K562 (cell line): ENCODE results near the gene CSTPP1. TPM values are rescaled to one million over a fixed set of nuclear protein-coding genes. Genes with fewer than 3 reads are reported as not detected.

Source experiments
- ARNT ChIP-seq, 2 experiments: fragments of 450-650 bp; IDR thresholded peaks; 2 replicates each; pipeline ENCODE4 v1.6.1; 2016; ENCODE audit warnings: mild to moderate bottlenecking in 1 of 2
- ERF ChIP-seq: fragments of 450-650 bp; formaldehyde crosslinking; IDR thresholded peaks from 2 replicates; pipeline ENCODE4 v1.4.0; 2020; ENCODE audit warnings: mild to moderate bottlenecking, mixed read lengths
- PML ChIP-seq: IDR thresholded peaks from 2 replicates; pipeline ENCODE4 v1.6.1; 2012; ENCODE audit warnings: low read length, inconsistent platforms
- PYGO2 ChIP-seq: fragments of 450-650 bp; IDR thresholded peaks from 2 replicates; pipeline ENCODE4 v1.6.1; 2016; ENCODE audit warnings: mild to moderate bottlenecking, missing genetic modification characterization, moderate library complexity, missing compliant biosample characterization
- RFX7 ChIP-seq: fragments of 250-450 bp; sonication (Bioruptor Pico); IDR thresholded peaks from 2 replicates; pipeline ENCODE4 v1.5.1; 2021; ENCODE audit warnings: mild to moderate bottlenecking
- ZFP1 ChIP-seq: fragments of 450-650 bp; formaldehyde crosslinking; IDR thresholded peaks from 2 replicates; pipeline ENCODE4 v1.4.0; 2020; ENCODE audit warnings: mild to moderate bottlenecking, mixed read lengths
- polyA plus RNA-seq, 8 experiments: library from polyadenylated mRNA; depleted of rRNA in 4 of 8; stranded (reverse) in 5 of 8; unstranded in 3 of 8; fragments of >200 nt; fragmentation: Nextera tagmentation in 2 of 8; fragmentation: Illumina TruSeq in 1 of 8; extraction: Ambion mirVana in 2 of 8; extraction: Trizol in 1 of 8; gene quantifications; 2 replicates each; pipeline versions ENCODE4 v1.2.1 to v1.2.3, GENCODE V29; 2011 to 2014; ENCODE audit warnings: inconsistent platforms in 1 of 8, missing spikeins in 1 of 8
- total RNA-seq, 7 experiments: library from RNA; depleted of rRNA in 6 of 7; stranded (reverse); fragments of >200 nt in 6 of 7; fragmentation: Illumina TruSeq in 2 of 7; extraction: Trizol in 2 of 7; gene quantifications; 2 replicates each; pipeline versions ENCODE4 v1.2.1 to v1.2.3, GENCODE V29; 2011 to 2021; ENCODE audit warnings: low replicate concordance in 1 of 7
- TF ChIP-seq, protein P1 (sequence below), 2 experiments: fragments of 450-650 bp; formaldehyde crosslinking in 1 of 2; IDR thresholded peaks; 2 replicates each; pipeline versions ENCODE4 v1.4.0 to v1.6.1; 2014 to 2020; ENCODE audit warnings: mild to moderate bottlenecking in 2 of 2, borderline replicate concordance in 1 of 2, low read depth in 1 of 2
- TF ChIP-seq, protein P2 (sequence below), 2 experiments: fragments of 450-650 bp in 1 of 2; sonication (generic) in 1 of 2; formaldehyde crosslinking in 1 of 2; IDR thresholded peaks in 1 of 2; conservative IDR thresholded peaks in 1 of 2; 2 replicates each; pipeline versions ENCODE4 v1.6.1 to v1.8.1; 2016 to 2023; ENCODE audit warnings: mild to moderate bottlenecking in 2 of 2, moderate library complexity in 2 of 2, inconsistent platforms in 1 of 2, missing genetic modification reagents in 1 of 2
- TF ChIP-seq, protein P3 (sequence below): sonication (generic); formaldehyde crosslinking; IDR thresholded peaks from 2 replicates; pipeline ENCODE4 v1.8.0; 2022; ENCODE audit warnings: mild to moderate bottlenecking, missing genetic modification reagents
- TF ChIP-seq, protein P4 (sequence below), 2 experiments: fragments of 450-650 bp; conservative IDR thresholded peaks; 2 replicates each; pipeline ENCODE4 v1.6.1; 2017; ENCODE audit warnings: mild to moderate bottlenecking in 2 of 2, moderate library complexity in 2 of 2
- TF ChIP-seq, protein P5 (sequence below): fragments of 450-650 bp; formaldehyde crosslinking; IDR thresholded peaks from 2 replicates; pipeline ENCODE4 v1.4.0; 2022; ENCODE audit warnings: mild to moderate bottlenecking, moderate library complexity
- TF ChIP-seq, protein P6 (sequence below): fragments of 250-450 bp; sonication (Bioruptor Pico); IDR thresholded peaks from 2 replicates; pipeline ENCODE4 v1.8.0; 2022; ENCODE audit warnings: moderate library complexity, mild to moderate bottlenecking, inconsistent platforms

CSTPP1 gene
- total and polyA plus RNA-seq, 9 of the 15 experiments (the other 6 are each of a cell fraction or from before 2014, with no cell fraction given), result 6.5 to 17.8 (median 9.2) TPM

- TF ChIP-seq, protein P1, sequence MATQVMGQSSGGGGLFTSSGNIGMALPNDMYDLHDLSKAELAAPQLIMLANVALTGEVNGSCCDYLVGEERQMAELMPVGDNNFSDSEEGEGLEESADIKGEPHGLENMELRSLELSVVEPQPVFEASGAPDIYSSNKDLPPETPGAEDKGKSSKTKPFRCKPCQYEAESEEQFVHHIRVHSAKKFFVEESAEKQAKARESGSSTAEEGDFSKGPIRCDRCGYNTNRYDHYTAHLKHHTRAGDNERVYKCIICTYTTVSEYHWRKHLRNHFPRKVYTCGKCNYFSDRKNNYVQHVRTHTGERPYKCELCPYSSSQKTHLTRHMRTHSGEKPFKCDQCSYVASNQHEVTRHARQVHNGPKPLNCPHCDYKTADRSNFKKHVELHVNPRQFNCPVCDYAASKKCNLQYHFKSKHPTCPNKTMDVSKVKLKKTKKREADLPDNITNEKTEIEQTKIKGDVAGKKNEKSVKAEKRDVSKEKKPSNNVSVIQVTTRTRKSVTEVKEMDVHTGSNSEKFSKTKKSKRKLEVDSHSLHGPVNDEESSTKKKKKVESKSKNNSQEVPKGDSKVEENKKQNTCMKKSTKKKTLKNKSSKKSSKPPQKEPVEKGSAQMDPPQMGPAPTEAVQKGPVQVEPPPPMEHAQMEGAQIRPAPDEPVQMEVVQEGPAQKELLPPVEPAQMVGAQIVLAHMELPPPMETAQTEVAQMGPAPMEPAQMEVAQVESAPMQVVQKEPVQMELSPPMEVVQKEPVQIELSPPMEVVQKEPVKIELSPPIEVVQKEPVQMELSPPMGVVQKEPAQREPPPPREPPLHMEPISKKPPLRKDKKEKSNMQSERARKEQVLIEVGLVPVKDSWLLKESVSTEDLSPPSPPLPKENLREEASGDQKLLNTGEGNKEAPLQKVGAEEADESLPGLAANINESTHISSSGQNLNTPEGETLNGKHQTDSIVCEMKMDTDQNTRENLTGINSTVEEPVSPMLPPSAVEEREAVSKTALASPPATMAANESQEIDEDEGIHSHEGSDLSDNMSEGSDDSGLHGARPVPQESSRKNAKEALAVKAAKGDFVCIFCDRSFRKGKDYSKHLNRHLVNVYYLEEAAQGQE (IDR thresholded peaks at IDR 0.05; ENCODE audit: borderline replicate concordance), result peak; percentile 45; the same call in 1 of the 2 replicates
- TF ChIP-seq, protein P1 (CRISPR knock-in tag; IDR thresholded peaks at IDR 0.05; ENCODE audit: low read depth), result no peak
- TF ChIP-seq PYGO2 (tag) (peak; percentile 67; the same call in 1 of the 2 replicates), RFX7 (CRISPR knock-in tag) (no peak), ZFP1 (0 out of 2 replicates have a peak, but pooled peaks have one; percentile 12), PML (peak; percentile 97), ARNT (IDR thresholded peaks at IDR 0.05) (peak; percentile 58 to 85; a peak in 2 of 4 replicates), ERF (CRISPR knock-in tag) (no peak)
- TF ChIP-seq, protein P2, sequence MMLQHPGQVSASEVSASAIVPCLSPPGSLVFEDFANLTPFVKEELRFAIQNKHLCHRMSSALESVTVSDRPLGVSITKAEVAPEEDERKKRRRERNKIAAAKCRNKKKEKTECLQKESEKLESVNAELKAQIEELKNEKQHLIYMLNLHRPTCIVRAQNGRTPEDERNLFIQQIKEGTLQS (IDR thresholded peaks at IDR 0.05), result peak; percentile 97
- TF ChIP-seq, protein P2 (CRISPR knock-in tag; conservative IDR thresholded peaks at IDR 0.05), result peak; percentile 96
- TF ChIP-seq, protein P3, sequence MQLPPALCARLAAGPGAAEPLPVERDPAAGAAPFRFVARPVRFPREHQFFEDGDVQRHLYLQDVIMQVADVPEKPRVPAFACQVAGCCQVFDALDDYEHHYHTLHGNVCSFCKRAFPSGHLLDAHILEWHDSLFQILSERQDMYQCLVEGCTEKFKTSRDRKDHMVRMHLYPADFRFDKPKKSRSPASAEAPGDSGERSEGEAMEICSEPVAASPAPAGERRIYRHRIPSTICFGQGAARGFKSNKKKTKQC, result no peak
- TF ChIP-seq, protein P4, sequence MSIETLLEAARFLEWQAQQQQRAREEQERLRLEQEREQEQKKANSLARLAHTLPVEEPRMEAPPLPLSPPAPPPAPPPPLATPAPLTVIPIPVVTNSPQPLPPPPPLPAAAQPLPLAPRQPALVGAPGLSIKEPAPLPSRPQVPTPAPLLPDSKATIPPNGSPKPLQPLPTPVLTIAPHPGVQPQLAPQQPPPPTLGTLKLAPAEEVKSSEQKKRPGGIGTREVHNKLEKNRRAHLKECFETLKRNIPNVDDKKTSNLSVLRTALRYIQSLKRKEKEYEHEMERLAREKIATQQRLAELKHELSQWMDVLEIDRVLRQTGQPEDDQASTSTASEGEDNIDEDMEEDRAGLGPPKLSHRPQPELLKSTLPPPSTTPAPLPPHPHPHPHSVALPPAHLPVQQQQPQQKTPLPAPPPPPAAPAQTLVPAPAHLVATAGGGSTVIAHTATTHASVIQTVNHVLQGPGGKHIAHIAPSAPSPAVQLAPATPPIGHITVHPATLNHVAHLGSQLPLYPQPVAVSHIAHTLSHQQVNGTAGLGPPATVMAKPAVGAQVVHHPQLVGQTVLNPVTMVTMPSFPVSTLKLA (conservative IDR thresholded peaks at IDR 0.05), result peak in 1 of 2 experiments; percentile 59; a peak in 2 of 4 replicates
- TF ChIP-seq, protein P5, sequence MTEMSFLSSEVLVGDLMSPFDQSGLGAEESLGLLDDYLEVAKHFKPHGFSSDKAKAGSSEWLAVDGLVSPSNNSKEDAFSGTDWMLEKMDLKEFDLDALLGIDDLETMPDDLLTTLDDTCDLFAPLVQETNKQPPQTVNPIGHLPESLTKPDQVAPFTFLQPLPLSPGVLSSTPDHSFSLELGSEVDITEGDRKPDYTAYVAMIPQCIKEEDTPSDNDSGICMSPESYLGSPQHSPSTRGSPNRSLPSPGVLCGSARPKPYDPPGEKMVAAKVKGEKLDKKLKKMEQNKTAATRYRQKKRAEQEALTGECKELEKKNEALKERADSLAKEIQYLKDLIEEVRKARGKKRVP (CRISPR knock-in tag), result no peak
- TF ChIP-seq, protein P6, sequence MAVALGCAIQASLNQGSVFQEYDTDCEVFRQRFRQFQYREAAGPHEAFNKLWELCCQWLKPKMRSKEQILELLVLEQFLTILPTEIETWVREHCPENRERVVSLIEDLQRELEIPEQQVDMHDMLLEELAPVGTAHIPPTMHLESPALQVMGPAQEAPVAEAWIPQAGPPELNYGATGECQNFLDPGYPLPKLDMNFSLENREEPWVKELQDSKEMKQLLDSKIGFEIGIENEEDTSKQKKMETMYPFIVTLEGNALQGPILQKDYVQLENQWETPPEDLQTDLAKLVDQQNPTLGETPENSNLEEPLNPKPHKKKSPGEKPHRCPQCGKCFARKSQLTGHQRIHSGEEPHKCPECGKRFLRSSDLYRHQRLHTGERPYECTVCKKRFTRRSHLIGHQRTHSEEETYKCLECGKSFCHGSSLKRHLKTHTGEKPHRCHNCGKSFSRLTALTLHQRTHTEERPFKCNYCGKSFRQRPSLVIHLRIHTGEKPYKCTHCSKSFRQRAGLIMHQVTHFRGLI (CRISPR knock-in tag), result 0 out of 2 replicates have a peak, but pooled peaks have one; percentile 30
These were observed 119.8 kb downstream of the CSTPP1 start (continued) for GRCh38 chr11:47056261-47056915.
